Skeletal muscle satellite cell (primary cell): ENCODE results near the gene ARHGDIB. TPM values are rescaled to one million over a fixed set of nuclear protein-coding genes. Genes with fewer than 3 reads are reported as not detected.

ENCODE experiments used
- H3K27me3 ChIP-seq: 2 replicates; pipeline ENCODE4 v1.7.0; 2013; ENCODE audit warnings: low read length; ENCODE audit not compliant: control insufficient read depth, insufficient read depth
- H3K36me3 ChIP-seq: 2 replicates; pipeline ENCODE4 v1.7.0; 2013; ENCODE audit warnings: mild to moderate bottlenecking, control low read depth, low read length; ENCODE audit not compliant: insufficient read depth
- H3K4me1 ChIP-seq: 2 replicates; pipeline ENCODE4 v1.7.0; 2013; ENCODE audit warnings: low read length; ENCODE audit not compliant: control insufficient read depth, insufficient read depth
- H3K4me2 ChIP-seq: 2 replicates; pipeline ENCODE4 v1.7.0; 2013; ENCODE audit warnings: mild to moderate bottlenecking, low read length
- H3K4me3 ChIP-seq: 2 replicates; pipeline ENCODE4 v1.7.0; 2013; ENCODE audit warnings: low read length
- H3K9ac ChIP-seq: 2 replicates; pipeline ENCODE4 v1.7.0; 2013; ENCODE audit warnings: mild to moderate bottlenecking, low read depth, low read length, moderate library complexity
- H3K9me3 ChIP-seq: replicated peaks from 2 replicates; pipeline ENCODE4 v1.7.0; 2013; ENCODE audit warnings: mild to moderate bottlenecking, control low read depth, low read length
- total RNA-seq: library from RNA; depleted of rRNA; stranded (reverse); fragments of >200 nt; gene quantifications from 2 replicates; pipeline ENCODE4 v1.2.3, GENCODE V29; 2012; rRNA removed

Gene ARHGDIB
- 5.5 and 6.6 TPM in 2 replicates for total RNA-seq

- Histone ChIP-seq H3K27me3 (no peaks in the 10 kb centered on the region), H3K4me3 (peak within 1 kb of the TSS; percentile 34), H3K36me3 (no peaks in the 10 kb centered on the region), H3K4me1 (peaks cover 13% of the 10 kb centered on the region), H3K9me3 (no peaks in the 10 kb centered on the region), H3K9ac (no peak within 1 kb of the TSS), H3K4me2 (peak within 1 kb of the TSS; percentile 56)
Measured at GRCh38 chr12:14961466-14962152, at the start of gene ARHGDIB. TSS of gene ARHGDIB (minus strand) at chr12:14961601. CDS start at chr12:14950712, 10,889 bp downstream.

GRCh38 chr12:15011162-15011561, 49.8 kb upstream of the ARHGDIB start:
- Histone ChIP-seq H3K4me3 (no peak overlapping the region), H3K9ac (no peak overlapping the region), H3K9me3 (no peaks in the 10 kb centered on the region), H3K4me1 (no peaks in the 10 kb centered on the region), H3K27me3 (peaks cover 6% of the 10 kb centered on the region), H3K36me3 (no peaks in the 10 kb centered on the region), H3K4me2 (no peak overlapping the region)

GRCh38 chr12:15007551-15007950, 46.1 kb upstream of the ARHGDIB start:
- Histone ChIP-seq H3K27me3 (peaks cover 6% of the 10 kb centered on the region), H3K9ac (no peak overlapping the region), H3K4me1 (no peaks in the 10 kb centered on the region), H3K4me2 (no peak overlapping the region), H3K36me3 (no peaks in the 10 kb centered on the region), H3K9me3 (no peaks in the 10 kb centered on the region), H3K4me3 (no peak overlapping the region)

GRCh38 chr12:15005064-15005463, 43.7 kb upstream of the ARHGDIB start:
- H3K4me1 ChIP-seq = peaks cover 14% of the 10 kb centered on the region

GRCh38 chr12:15004421-15004820, 43.0 kb upstream of the ARHGDIB start:
- Histone ChIP-seq H3K9me3 (no peaks in the 10 kb centered on the region), H3K4me3 (no peak overlapping the region), H3K4me1 (peaks cover 20% of the 10 kb centered on the region), H3K27me3 (peaks cover 6% of the 10 kb centered on the region), H3K4me2 (no peak overlapping the region), H3K36me3 (no peaks in the 10 kb centered on the region), H3K9ac (no peak overlapping the region)

More at GRCh38 chr12:15005064-15005463, 43.7 kb upstream of the ARHGDIB start:
- Histone ChIP-seq H3K36me3 (no peaks in the 10 kb centered on the region), H3K9me3 (no peaks in the 10 kb centered on the region), H3K4me2 (no peak overlapping the region), H3K27me3 (peaks cover 6% of the 10 kb centered on the region), H3K9ac (no peak overlapping the region), H3K4me3 (no peak overlapping the region)

GRCh38 chr12:15001733-15002382, 40.5 kb upstream of the ARHGDIB start:
- Histone ChIP-seq H3K27me3 (no peaks in the 10 kb centered on the region), H3K4me1 (peaks cover 26% of the 10 kb centered on the region), H3K9ac (no peak overlapping the region), H3K4me3 (peak overlapping the region; percentile 32), H3K9me3 (no peaks in the 10 kb centered on the region), H3K36me3 (no peaks in the 10 kb centered on the region), H3K4me2 (peak overlapping the region; percentile 71)

GRCh38 chr12:15000575-15000974, 39.2 kb upstream of the ARHGDIB start:
- Histone ChIP-seq H3K4me3 (no peak overlapping the region), H3K9ac (no peak overlapping the region)

GRCh38 chr12:14999695-15000365, 38.4 kb upstream of the ARHGDIB start:
- Histone ChIP-seq H3K27me3 (no peaks in the 10 kb centered on the region), H3K4me3 (no peak overlapping the region)

More at GRCh38 chr12:15000575-15000974, 39.2 kb upstream of the ARHGDIB start:
- Histone ChIP-seq H3K9me3 (no peaks in the 10 kb centered on the region), H3K4me1 (peaks cover 26% of the 10 kb centered on the region), H3K27me3 (no peaks in the 10 kb centered on the region), H3K4me2 (no peak overlapping the region), H3K36me3 (no peaks in the 10 kb centered on the region)

GRCh38 chr12:14999021-14999694, 37.8 kb upstream of the ARHGDIB start:
- Histone ChIP-seq H3K4me1 (peaks cover 35% of the 10 kb centered on the region), H3K9me3 (no peaks in the 10 kb centered on the region), H3K4me2 (no peak overlapping the region), H3K4me3 (no peak overlapping the region), H3K36me3 (no peaks in the 10 kb centered on the region), H3K27me3 (no peaks in the 10 kb centered on the region), H3K9ac (no peak overlapping the region)

More at GRCh38 chr12:14999695-15000365, 38.4 kb upstream of the ARHGDIB start:
- Histone ChIP-seq H3K4me1 (peaks cover 28% of the 10 kb centered on the region), H3K9ac (no peak overlapping the region), H3K9me3 (no peaks in the 10 kb centered on the region), H3K4me2 (no peak overlapping the region), H3K36me3 (no peaks in the 10 kb centered on the region)

GRCh38 chr12:14997998-14998397, 36.6 kb upstream of the ARHGDIB start:
- Histone ChIP-seq H3K4me2 (no peak overlapping the region), H3K9ac (no peak overlapping the region), H3K4me1 (peaks cover 42% of the 10 kb centered on the region), H3K36me3 (no peaks in the 10 kb centered on the region), H3K9me3 (no peaks in the 10 kb centered on the region), H3K27me3 (no peaks in the 10 kb centered on the region), H3K4me3 (no peak overlapping the region)
